Stomach (tissue), 4 donors: ENCODE data around the gene C1QTNF6.

Experiments used
- CTCF ChIP-seq, 7 experiments: fragments of 450-650 bp in 4 of 7; fragments of 200-600 bp in 3 of 7; sonication (generic) in 3 of 7; IDR thresholded peaks; one replicate each; pipeline ENCODE4 v1.5.1; 2016 to 2019; ENCODE audit warnings: antibody characterized with exemption in 7 of 7, control low read depth in 2 of 7, mild to moderate bottlenecking in 1 of 7
- POLR2A ChIP-seq, 4 donors: fragments of 450-650 bp; IDR thresholded peaks; one replicate each; pipeline ENCODE4 v1.6.1; 2016; ENCODE audit warnings: antibody characterized with exemption in 4 of 4, control low read depth in 2 of 4, mild to moderate bottlenecking in 1 of 4, moderate library complexity in 1 of 4

- TF ChIP-seq CTCF (IDR thresholded peaks at IDR 0.05): no peak
- TF ChIP-seq POLR2A (IDR thresholded peaks at IDR 0.05): no peak
These were observed 32.1 kb downstream of the C1QTNF6 start for GRCh38 chr22:37155971-37156370.
